GM23338 (cell line): ENCODE measurements around the gene OR5AR1. TPM values are rescaled to one million over a fixed set of nuclear protein-coding genes. Genes with fewer than 3 reads are reported as not detected.

ENCODE experiments used
- ATAC-seq: fragments of 200-7000 bp; cut with Tn5 transposase; 3 replicates; pipeline ENCODE4 v1.9.1; 2020
- DNase-seq: peaks from one replicate; pipeline ENCODE4 v3.0.0-alpha.2; 2015; ENCODE audit warnings: low spot score
- H2AFZ ChIP-seq: fragments of 200-600 bp; sonication (generic); 2 replicates; pipeline ENCODE4 v1.8.0; 2016; ENCODE audit warnings: antibody characterized with exemption, mild to moderate bottlenecking, moderate library complexity
- H3F3A ChIP-seq: fragments of 200-600 bp; sonication (generic); replicated peaks from 2 replicates; pipeline ENCODE4 v1.8.0; 2017; ENCODE audit warnings: antibody characterized with exemption, mixed run types, low read depth
- H3K27ac ChIP-seq: fragments of 200-600 bp; sonication (generic); 2 replicates; pipeline ENCODE4 v1.6.1; 2016; ENCODE audit warnings: low read depth
- H3K27me3 ChIP-seq: fragments of 200-600 bp; sonication (generic); 2 replicates; pipeline ENCODE4 v1.8.0; 2016; ENCODE audit warnings: mild to moderate bottlenecking, mixed run types, moderate library complexity; ENCODE audit not compliant: insufficient read depth
- H3K36me3 ChIP-seq: fragments of 200-600 bp; sonication (generic); 2 replicates; pipeline ENCODE4 v1.8.0; 2016; ENCODE audit warnings: mild to moderate bottlenecking; ENCODE audit not compliant: insufficient read depth
- H3K4me1 ChIP-seq: fragments of 200-600 bp; sonication (generic); 2 replicates; pipeline ENCODE4 v1.8.0; 2016; ENCODE audit warnings: mild to moderate bottlenecking, moderate library complexity; ENCODE audit not compliant: insufficient read depth
- H3K4me2 ChIP-seq: fragments of 200-600 bp; sonication (generic); 2 replicates; pipeline ENCODE4 v1.7.1; 2017; ENCODE audit warnings: mixed run types
- H3K4me3 ChIP-seq: fragments of 200-600 bp; sonication (generic); 2 replicates; pipeline ENCODE4 v1.6.1; 2016; ENCODE audit warnings: mixed run types
- H3K79me2 ChIP-seq: fragments of 200-600 bp; sonication (generic); replicated peaks from 2 replicates; pipeline ENCODE4 v1.8.0; 2017; ENCODE audit warnings: mild to moderate bottlenecking; ENCODE audit not compliant: insufficient read depth
- H3K9me2 ChIP-seq: fragments of 200-600 bp; sonication (generic); 2 replicates; pipeline ENCODE4 v1.8.0; 2017; ENCODE audit not compliant: insufficient read depth
- H4K20me1 ChIP-seq: fragments of 200-600 bp; sonication (generic); replicated peaks from 2 replicates; pipeline ENCODE4 v1.8.0; 2017; ENCODE audit warnings: mild to moderate bottlenecking; ENCODE audit not compliant: insufficient read depth
- H3K27ac Mint-ChIP-seq: 2 replicates; pipeline ENCODE4 v1.8.0; 2020; ENCODE audit warnings: inconsistent platforms, mild to moderate bottlenecking, moderate library complexity, mixed read lengths
- H3K27me3 Mint-ChIP-seq: 3 replicates; pipeline ENCODE4 v1.8.0; 2022; ENCODE audit warnings: low read depth, mild to moderate bottlenecking, moderate library complexity, mixed read lengths, inconsistent platforms; ENCODE audit not compliant: insufficient read depth, poor library complexity
- H3K36me3 Mint-ChIP-seq: 3 replicates; pipeline ENCODE4 v1.8.0; 2021; ENCODE audit warnings: low read depth, mild to moderate bottlenecking, inconsistent platforms, moderate library complexity, mixed read lengths
- H3K4me1 Mint-ChIP-seq: 3 replicates; pipeline ENCODE4 v1.8.0; 2020; ENCODE audit warnings: mild to moderate bottlenecking, inconsistent platforms, mixed read lengths
- H3K4me3 Mint-ChIP-seq: 3 replicates; pipeline ENCODE4 v1.8.0; 2021; ENCODE audit warnings: moderate library complexity, mild to moderate bottlenecking, inconsistent platforms, mixed read lengths
- H3K9me3 Mint-ChIP-seq: 3 replicates; pipeline ENCODE4 v1.8.0; 2020; ENCODE audit warnings: moderate library complexity, mild to moderate bottlenecking, inconsistent platforms, mixed read lengths
- CREB1 ChIP-seq: fragments of 250-450 bp; sonication (Bioruptor Pico); IDR thresholded peaks from 2 replicates; pipeline ENCODE4 v1.5.0; 2020; ENCODE audit warnings: low read depth, mild to moderate bottlenecking, moderate library complexity
- ETS1 ChIP-seq: IDR thresholded peaks from 2 replicates; pipeline ENCODE4 v1.6.1; 2016; ENCODE audit warnings: antibody characterized with exemption
- EZH2 ChIP-seq: fragments of 200-600 bp; sonication (generic); IDR thresholded peaks from one replicate; pipeline ENCODE4 v1.8.0; 2017; ENCODE audit warnings: antibody characterized with exemption, mild to moderate bottlenecking, low read depth; ENCODE audit not compliant: unreplicated experiment
- EZH2phosphoT487 ChIP-seq: fragments of 200-600 bp; sonication (generic); IDR thresholded peaks from one replicate; pipeline ENCODE4 v1.8.1; 2018; ENCODE audit warnings: antibody characterized with exemption; ENCODE audit not compliant: unreplicated experiment
- JUNB ChIP-seq: IDR thresholded peaks from one replicate; pipeline ENCODE4 v1.6.1; 2016; ENCODE audit warnings: antibody characterized with exemption; ENCODE audit not compliant: unreplicated experiment
- NANOG ChIP-seq: IDR thresholded peaks from 2 replicates; pipeline ENCODE4 v1.6.1; 2016; ENCODE audit warnings: antibody characterized with exemption, borderline replicate concordance
- POLR2AphosphoS5 ChIP-seq: IDR thresholded peaks from 2 replicates; pipeline ENCODE4 v1.6.1; 2016; ENCODE audit warnings: antibody characterized with exemption, low read depth
- REST ChIP-seq: IDR thresholded peaks from one replicate; pipeline ENCODE4 v1.6.1; 2018; ENCODE audit warnings: antibody characterized with exemption; ENCODE audit not compliant: unreplicated experiment
- STAT1 ChIP-seq: IDR thresholded peaks from one replicate; pipeline ENCODE4 v1.6.1; 2016; ENCODE audit warnings: antibody characterized with exemption; ENCODE audit not compliant: unreplicated experiment
- ZNF114 ChIP-seq: fragments of 250-450 bp; sonication (Bioruptor Pico); IDR thresholded peaks from 2 replicates; pipeline ENCODE4 v1.5.0; 2020; ENCODE audit warnings: mild to moderate bottlenecking, moderate library complexity
- ZNF331 ChIP-seq: fragments of 250-450 bp; sonication (Bioruptor Pico); IDR thresholded peaks from 2 replicates; pipeline ENCODE4 v1.5.0; 2020; ENCODE audit warnings: low read depth, mild to moderate bottlenecking, moderate library complexity
- ZNF462 ChIP-seq: fragments of 250-450 bp; sonication (Bioruptor Pico); IDR thresholded peaks from 2 replicates; pipeline ENCODE4 v1.5.0; 2020; ENCODE audit warnings: mild to moderate bottlenecking, moderate library complexity
- long read RNA-seq: library from polyadenylated mRNA; unstranded; transcript quantifications from one replicate; pipeline ENCODE4 v2.0.0, GENCODE V29; 2020; ENCODE audit not compliant: unreplicated experiment
- polyA plus RNA-seq: library from polyadenylated mRNA; unstranded; fragments of >200 nt; fragmentation: Nextera tagmentation; extraction: Ambion mirVana; gene quantifications from 2 replicates; pipeline ENCODE4 v1.2.1, GENCODE V29; 2016
- total RNA-seq: library from RNA; depleted of rRNA; stranded (reverse); fragments of >200 nt; shearing (Covaris generic); gene quantifications from 2 replicates; pipeline ENCODE4 v1.2.3, GENCODE V29; 2014; rRNA removed
- TF ChIP-seq, protein P1 (sequence below), 2 experiments: fragments of 200-600 bp in 1 of 2; sonication (generic) in 1 of 2; conservative IDR thresholded peaks; 2 replicates each; pipeline versions ENCODE4 v1.5.1 to v1.6.1; 2016 to 2017; ENCODE audit warnings: antibody characterized with exemption in 2 of 2, low read depth in 2 of 2, mild to moderate bottlenecking in 2 of 2, moderate library complexity in 1 of 2

Gene OR5AR1
- total RNA-seq = not detected in 2 replicates
- not detected in 2 replicates for polyA plus RNA-seq
- long read RNA-seq = 0 reads

GRCh38 chr11:56663386-56663785 lies at the start of gene OR5AR1:
OR5AR1 (plus strand) TSS chr11:56663686; CDS start chr11:56663686, 0 bp downstream.
- DNase-seq (no peak), ATAC-seq (no peak)
- peaks cover 24% of the 10 kb centered on the region for H3K36me3 Mint-ChIP-seq
- Histone ChIP-seq H3K27ac (no peak within 1 kb of the TSS), H3K9me2 (no peaks in the 10 kb centered on the region), H3K36me3 (no peaks in the 10 kb centered on the region), H3K79me2 (no peaks in the 10 kb centered on the region), H2AFZ (no peak within 1 kb of the TSS), H3K4me1 (peaks cover 15% of the 10 kb centered on the region), H3K27me3 (no peaks in the 10 kb centered on the region), H4K20me1 (no peaks in the 10 kb centered on the region), H3F3A (no peaks in the 10 kb centered on the region), H3K4me2 (no peak within 1 kb of the TSS), H3K4me3 (no peak within 1 kb of the TSS)
- TF ChIP-seq STAT1 (no peak), ETS1 (no peak), ZNF331 (CRISPR knock-in tag) (no peak), NANOG (no peak), REST (no peak), JUNB (no peak), POLR2AphosphoS5 (no peak), ZNF114 (CRISPR knock-in tag) (no peak), CREB1 (CRISPR knock-in tag) (no peak), EZH2phosphoT487 (no peak), ZNF462 (CRISPR knock-in tag) (no peak), EZH2 (no peak)
- TF ChIP-seq, protein P1, sequence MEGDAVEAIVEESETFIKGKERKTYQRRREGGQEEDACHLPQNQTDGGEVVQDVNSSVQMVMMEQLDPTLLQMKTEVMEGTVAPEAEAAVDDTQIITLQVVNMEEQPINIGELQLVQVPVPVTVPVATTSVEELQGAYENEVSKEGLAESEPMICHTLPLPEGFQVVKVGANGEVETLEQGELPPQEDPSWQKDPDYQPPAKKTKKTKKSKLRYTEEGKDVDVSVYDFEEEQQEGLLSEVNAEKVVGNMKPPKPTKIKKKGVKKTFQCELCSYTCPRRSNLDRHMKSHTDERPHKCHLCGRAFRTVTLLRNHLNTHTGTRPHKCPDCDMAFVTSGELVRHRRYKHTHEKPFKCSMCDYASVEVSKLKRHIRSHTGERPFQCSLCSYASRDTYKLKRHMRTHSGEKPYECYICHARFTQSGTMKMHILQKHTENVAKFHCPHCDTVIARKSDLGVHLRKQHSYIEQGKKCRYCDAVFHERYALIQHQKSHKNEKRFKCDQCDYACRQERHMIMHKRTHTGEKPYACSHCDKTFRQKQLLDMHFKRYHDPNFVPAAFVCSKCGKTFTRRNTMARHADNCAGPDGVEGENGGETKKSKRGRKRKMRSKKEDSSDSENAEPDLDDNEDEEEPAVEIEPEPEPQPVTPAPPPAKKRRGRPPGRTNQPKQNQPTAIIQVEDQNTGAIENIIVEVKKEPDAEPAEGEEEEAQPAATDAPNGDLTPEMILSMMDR (conservative IDR thresholded peaks at IDR 0.05; ENCODE audit: low read depth in 2 of 2) = no peak
- no peak within 1 kb of the TSS for H3K4me3 Mint-ChIP-seq
- H3K27me3 Mint-ChIP-seq = peaks cover 2% of the 10 kb centered on the region
- peaks cover 33% of the 10 kb centered on the region for H3K4me1 Mint-ChIP-seq
- no peak within 1 kb of the TSS for H3K27ac Mint-ChIP-seq
- H3K9me3 Mint-ChIP-seq = peaks cover 13% of the 10 kb centered on the region
